Measurements from ENCODE around the gene SRSF3.
"Not testable (repeated sequence)": the region's sequence is repeated elsewhere in the genome, so short reads cannot be mapped to it uniquely, and the experiment has no call there.

The SRSF3 gene

GRCh38 chr6:36576578-36576977, 17.6 kb upstream of the SRSF3 start:
- no peak for DNase-seq (ENCODE audit: low spot score)

- DNase-seq (ENCODE audit: low spot score), result peak; percentile 20
Observed at GRCh38 chr6:36577301-36577700, 16.9 kb upstream of the SRSF3 start.

- no peak for DNase-seq (ENCODE audit: low spot score)
Observed at GRCh38 chr6:36578030-36578429, 16.1 kb upstream of the SRSF3 start.

GRCh38 chr6:36578431-36578830, 15.7 kb upstream of the SRSF3 start:
- DNase-seq (ENCODE audit: low spot score), result no peak

DNA sequence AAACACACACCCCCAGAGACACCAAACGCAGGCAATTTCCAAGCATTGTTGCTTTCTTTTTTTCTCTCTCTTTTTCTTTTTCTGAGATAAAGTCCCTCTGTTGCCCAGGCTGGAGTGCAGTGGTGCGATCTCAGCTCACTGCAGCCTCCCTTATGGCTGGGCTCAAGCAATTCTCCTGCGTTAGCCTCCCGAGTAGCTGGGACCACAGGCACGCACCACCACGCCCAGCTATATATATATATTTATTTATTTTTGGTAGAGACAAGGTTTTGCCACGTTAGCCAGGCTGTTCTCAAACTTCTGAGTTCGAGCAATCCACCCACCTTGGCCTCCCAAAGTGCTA, 14.0 kb upstream of the SRSF3 start:
- no peak for DNase-seq (ENCODE audit: low spot score)

- DNase-seq (ENCODE audit: low spot score), result no peak
Observed at GRCh38 chr6:36581716-36582115, 12.4 kb upstream of the SRSF3 start.

DNA sequence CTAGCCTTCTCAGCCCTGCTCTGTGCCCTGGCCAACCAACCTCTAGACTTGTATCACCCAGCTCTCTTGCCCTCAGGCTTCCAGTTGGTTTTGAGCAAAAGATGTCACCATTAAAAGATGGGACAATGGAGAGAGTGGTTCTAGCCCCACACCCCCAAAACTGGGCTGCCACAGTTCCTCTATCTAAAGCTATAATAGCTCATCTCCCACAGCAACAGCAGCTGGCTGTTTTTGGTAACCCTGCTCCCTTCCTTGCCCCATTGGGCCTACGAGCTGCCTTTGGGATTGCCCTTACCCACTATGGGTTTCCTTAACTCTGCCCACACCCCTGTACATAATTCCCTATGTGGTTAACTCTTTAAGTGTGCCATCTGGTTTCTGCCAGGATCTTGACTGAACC, 7.6 kb upstream of the SRSF3 start:
- DNase-seq (ENCODE audit: low spot score), result no peak

- not testable (repeated sequence) for DNase-seq (ENCODE audit: low spot score)
Observed at GRCh38 chr6:36589025-36589400, 5.1 kb upstream of the SRSF3 start.

GRCh38 chr6:36590237-36590636, 3.9 kb upstream of the SRSF3 start:
- no peak for DNase-seq (ENCODE audit: low spot score)

DNA sequence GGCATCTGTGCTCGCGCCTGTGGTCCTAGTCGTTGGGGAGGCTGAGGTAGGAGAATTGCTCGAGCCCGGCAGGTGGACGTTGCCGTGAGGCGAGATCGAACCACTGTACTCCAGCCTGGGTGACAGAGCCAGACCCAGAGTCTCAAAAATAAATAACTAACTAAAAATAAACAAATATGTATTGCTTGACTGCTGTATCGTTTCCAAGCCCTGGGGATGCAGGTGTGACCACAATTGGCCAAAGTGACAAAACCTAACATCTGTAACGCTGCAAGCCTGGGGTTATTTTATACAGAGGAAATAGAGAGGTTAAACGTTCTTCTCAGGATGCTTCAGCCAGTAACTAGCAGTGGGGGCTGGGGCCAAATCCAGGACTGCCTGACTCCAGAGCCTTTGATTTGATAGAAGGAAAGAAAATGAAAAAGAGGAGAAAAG, 1.9 kb upstream of the SRSF3 start:
- DNase-seq (ENCODE audit: low spot score), result no peak

DNA sequence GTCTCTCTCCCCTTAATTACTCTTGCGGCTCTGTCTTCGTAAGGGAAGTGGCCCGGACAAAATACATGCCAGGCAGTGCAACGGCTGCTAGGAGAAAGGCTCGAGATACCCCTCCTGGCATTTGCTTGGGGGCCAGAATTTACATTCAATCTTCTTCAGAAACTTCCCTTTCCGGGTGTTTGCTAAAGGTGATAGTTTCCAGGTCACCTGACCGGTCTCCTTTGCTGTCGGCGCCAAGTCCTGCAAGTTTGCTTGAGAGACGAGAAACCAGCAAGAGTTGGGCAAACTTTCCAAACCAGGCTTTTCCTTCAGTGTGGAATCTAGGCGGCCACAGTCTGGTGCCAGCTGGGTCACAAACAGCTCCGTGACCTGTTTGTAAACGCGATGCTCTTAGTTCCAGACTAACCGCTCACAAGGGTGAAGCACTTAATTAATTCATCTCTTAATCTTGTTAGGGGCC, 563 bp upstream of the SRSF3 start:
- DNase-seq (ENCODE audit: low spot score), result no peak

DNA sequence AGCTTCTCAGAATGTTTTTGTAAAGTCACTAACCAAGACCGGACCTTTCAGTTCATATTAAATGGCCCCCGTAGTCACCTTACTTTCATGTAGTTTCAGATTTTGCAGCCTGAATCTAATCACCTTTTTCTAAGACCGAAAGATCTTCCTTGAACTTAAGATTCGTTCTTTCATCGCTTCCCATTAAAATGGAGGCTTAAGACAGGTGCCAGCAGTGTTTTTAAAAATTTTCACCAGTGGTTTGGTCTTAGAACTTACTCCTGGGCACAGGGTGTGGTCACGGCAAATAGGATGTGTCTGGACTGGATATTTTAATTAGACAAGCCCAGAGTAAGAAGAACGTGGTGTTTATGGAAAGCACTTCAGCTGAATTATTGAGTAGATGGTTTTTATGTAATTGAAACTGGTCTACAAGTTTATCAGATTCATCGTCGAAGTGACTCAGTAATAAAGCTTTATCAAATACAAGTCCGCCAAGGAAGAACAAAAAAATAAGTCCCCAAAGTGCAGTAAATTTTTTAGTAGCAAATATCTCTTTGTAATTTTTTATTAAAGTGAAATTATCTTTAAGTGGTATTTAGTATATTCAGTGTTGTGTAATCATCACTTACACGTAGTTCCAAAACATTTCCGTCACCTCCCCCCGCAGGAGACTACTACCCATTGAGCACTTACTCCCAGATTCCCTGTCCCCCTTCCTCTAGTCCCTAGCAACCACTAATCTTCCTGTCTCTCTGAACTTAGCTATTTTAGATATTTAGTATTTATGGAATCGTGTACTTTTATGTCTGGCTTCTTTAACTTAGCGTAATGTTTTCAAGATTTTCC, 868 bp downstream of the SRSF3 start:
- no peak for DNase-seq (ENCODE audit: low spot score)

DNA sequence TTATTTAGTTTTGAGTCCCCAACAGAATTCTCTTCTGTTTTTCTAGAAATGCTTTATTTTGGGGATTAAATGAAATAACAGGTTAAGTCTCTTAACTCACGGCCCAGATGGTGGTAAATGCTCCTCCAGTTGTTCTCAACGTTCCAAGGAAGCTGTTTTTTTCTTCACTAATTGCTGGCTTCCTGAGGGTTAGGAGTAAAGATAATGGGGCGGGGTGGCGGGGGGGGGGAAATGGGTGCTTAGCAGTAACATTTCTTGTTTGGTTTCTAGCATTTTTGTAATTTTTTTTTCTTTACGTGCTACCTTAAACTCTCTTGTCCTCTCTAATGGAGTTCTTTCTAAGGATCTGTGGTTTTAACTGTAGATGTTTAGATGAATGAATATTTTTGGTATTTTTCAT, 2.2 kb downstream of the SRSF3 start:
- no peak for DNase-seq (ENCODE audit: low spot score)

- DNase-seq (ENCODE audit: low spot score), result no peak
Observed at GRCh38 chr6:36597775-36598174, 3.6 kb downstream of the SRSF3 start.

DNA sequence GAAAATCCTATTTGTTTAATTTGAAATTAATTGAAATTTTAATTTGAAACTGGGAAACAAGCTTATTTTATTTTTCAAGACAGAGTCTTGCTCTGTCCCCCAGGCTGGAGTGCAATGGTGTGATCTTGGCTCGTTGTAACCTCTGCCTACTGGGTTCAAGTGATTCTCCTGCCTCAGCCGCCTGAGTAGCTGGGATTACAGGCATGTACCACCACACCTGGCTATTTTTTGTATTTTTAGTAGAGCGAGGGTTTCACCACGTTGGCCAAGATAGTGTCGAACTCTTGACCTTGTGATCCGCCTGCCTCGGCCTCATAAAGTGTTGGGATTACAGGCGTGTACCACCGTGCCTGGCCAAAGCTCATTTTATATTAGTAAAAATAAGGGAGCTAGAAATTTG, 4.2 kb downstream of the SRSF3 start:
- DNase-seq (ENCODE audit: low spot score), result no peak

DNA sequence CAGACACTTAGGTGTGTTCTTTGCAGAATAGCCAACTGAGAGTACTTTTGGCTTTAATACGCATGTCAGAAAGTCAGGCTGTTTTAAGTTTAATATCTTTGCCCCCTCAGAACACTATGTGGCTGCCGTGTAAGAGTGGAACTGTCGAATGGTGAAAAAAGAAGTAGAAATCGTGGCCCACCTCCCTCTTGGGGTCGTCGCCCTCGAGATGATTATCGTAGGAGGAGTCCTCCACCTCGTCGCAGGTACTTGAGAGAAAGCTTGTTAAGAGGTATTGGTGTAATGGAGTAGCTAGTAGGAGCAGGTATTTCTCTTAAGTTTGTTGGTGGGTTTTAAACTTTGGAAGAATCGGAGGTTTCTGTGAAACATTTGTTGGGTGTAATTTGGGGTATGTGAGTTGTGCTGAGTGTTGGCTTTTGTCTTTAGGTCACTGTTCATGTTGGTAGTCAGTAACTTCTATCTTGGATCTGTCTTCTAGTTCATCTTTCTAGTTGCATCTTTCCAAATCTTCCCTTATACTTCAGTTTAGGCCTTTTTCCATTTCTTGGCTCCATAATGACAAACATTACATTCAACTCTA, 4.7 kb downstream of the SRSF3 start:
- DNase-seq (ENCODE audit: low spot score), result no peak

- DNase-seq (ENCODE audit: low spot score), result no peak
Observed at GRCh38 chr6:36599791-36600209, 5.6 kb downstream of the SRSF3 start.

- no peak for DNase-seq (ENCODE audit: low spot score)
Observed at GRCh38 chr6:36600564-36601146, 6.5 kb downstream of the SRSF3 start.

DNA sequence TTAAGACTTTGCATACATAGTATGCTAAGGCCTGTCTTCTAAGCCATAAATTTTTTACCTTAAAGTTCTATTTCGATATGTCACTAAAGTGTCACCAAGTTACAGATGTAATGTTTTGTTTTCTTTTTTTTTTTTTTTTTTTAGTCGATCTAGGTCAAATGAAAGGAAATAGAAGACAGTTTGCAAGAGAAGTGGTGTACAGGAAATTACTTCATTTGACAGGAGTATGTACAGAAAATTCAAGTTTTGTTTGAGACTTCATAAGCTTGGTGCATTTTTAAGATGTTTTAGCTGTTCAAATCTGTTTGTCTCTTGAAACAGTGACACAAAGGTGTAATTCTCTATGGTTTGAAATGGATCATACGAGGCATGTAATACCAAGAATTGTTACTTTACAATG, 7.7 kb downstream of the SRSF3 start:
- DNase-seq (ENCODE audit: low spot score), result not testable (repeated sequence)

DNA sequence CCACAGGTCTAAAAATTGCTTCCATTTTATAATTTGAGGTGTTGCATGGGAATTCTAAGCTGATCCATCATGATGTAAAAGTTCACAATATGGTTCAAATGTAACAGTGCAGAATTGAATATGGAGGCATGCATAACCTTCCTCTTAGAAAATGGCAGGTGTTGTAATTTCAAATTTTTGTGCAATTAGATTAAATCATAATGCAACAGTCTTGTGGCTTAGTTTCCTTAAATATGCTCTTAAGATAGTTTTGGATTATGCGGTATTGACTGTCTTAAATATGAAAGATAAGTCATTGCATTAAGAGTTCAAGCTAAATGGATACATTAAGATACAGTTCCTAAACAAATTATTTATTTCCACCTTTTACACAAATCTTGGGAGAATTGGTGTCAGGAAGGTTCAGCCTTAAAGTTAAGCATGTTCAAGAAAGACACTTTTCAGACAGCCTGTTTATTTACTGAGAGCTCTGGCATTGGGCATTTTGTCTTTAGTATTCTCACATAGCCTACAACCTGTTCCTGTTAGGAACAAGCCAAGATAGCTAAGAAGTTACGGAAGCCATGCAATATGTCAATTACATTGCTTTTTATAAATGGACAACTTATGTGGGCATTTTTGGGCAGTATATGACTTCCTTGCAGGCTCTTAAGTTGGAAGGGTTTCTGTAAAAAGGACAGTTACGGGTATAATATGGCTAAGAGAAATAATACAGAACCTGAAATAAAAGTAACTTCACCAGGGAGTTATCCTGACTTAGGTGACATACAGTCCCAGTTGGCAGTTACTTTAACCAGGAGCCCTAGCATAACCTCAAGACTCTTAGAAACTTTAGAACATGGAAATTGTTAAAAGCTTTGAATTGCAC, 9.3 kb downstream of the SRSF3 start:
- DNase-seq (ENCODE audit: low spot score), result no peak

DNA sequence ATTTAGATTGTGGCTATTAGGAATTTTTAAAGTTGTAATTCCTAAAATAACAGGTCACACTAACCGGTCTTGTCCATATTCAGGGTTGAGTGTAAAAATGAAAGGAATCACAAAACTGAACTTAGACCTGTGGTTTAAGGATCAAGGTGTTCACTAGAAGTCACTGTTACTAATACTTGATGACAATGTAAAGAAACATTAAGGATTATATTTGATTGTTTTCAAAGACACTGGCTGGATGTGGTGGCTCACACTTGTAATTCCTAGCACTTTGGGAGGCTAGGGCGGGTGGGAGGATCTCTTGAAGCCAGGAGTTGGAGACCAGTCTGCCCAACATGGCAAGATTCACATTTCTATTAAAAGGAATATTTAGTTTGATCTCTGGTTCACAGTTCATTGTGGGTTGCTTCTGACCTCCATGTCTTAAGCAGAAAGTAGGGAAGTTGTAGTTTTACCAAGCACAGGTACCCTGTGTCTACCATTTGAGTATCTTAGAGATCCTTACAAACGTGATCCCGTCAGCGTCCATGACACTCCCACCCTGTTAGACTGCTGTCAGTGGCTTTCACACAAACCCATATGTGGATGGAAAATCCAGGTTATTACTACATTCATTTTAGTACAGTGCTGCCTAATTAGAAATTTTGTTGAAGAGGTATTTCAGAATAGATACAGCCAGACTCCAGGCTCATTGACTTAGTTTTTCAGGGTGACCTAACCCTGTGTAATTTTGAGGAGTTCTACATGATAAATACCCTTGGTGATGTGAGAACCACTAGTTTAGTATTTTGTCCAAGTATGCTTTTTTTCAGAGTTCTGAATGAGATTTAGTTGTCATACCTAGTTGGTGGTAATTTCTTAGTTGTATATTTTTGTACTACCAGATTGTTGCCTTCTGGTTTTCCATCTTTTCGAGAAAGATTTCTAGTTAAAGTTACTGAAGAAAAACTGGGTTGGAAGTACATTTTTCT, 10.2 kb downstream of the SRSF3 start:
- DNase-seq (ENCODE audit: low spot score), result no peak
